Activated CD4-positive, alpha-beta memory T cell treated with anti-CD3 and anti-CD28 coated beads, Interleukin-2, amount 10 ng/mL, durations not matched to agents 7 days and 5 days (primary cell): Measurements from ENCODE around the gene PLEKHA8. TPM values are rescaled to one million over a fixed set of nuclear protein-coding genes. Genes with fewer than 3 reads are reported as not detected.
A peak's percentile ranks its signal among the peaks of the same experiment; 100 is the strongest.
"Not testable (repeated sequence)": the region's sequence is repeated elsewhere in the genome, so short reads cannot be mapped to it uniquely, and the experiment has no call there.

ENCODE experiments used
- CTCF ChIA-PET: fragments of 350-600 bp; sonication (Branson Sonifier 250); formaldehyde crosslinking; loops from one replicate; lab custom pipeline; 2021; ENCODE audit warnings: antibody characterized with exemption, inconsistent platforms; lab: Charles Lee
- POLR2A ChIA-PET: fragments of 350-600 bp; sonication (Branson Sonifier 250); formaldehyde crosslinking; loops from one replicate; lab custom pipeline; 2021; ENCODE audit warnings: antibody characterized with exemption; lab: Charles Lee
- DNase-seq: peaks from one replicate; pipeline ENCODE4 v3.0.0-alpha.2; 2020
- H3K27ac Mint-ChIP-seq: one replicate; pipeline ENCODE4 v1.8.0; 2021; ENCODE audit warnings: mild to moderate bottlenecking, mixed read lengths
- H3K27me3 Mint-ChIP-seq: one replicate; pipeline ENCODE4 v1.8.0; 2021; ENCODE audit warnings: mixed read lengths
- H3K36me3 Mint-ChIP-seq: one replicate; pipeline ENCODE4 v1.8.0; 2021; ENCODE audit warnings: low read depth, mixed read lengths
- H3K4me1 Mint-ChIP-seq: one replicate; pipeline ENCODE4 v1.8.0; 2021; ENCODE audit warnings: mixed read lengths
- H3K4me3 Mint-ChIP-seq: one replicate; pipeline ENCODE4 v1.8.0; 2021; ENCODE audit warnings: mild to moderate bottlenecking, mixed read lengths
- H3K9me3 Mint-ChIP-seq: one replicate; pipeline ENCODE4 v1.8.0; 2021; ENCODE audit warnings: mixed read lengths
- total RNA-seq, 2 experiments: library from RNA; stranded (reverse); gene quantifications; one replicate each; pipeline ENCODE4 v1.2.3, GENCODE V29; 2021

PLEKHA8 gene
- total RNA-seq, 2 experiments from 2014 or later: 10.3 to 10.7 TPM

- DNase-seq: no peak
- H3K9me3 Mint-ChIP-seq: no peaks in the 10 kb centered on the region
- H3K27ac Mint-ChIP-seq: no peak overlapping the region
Measured at GRCh38 chr7:30048582-30048981, 20.4 kb downstream of the PLEKHA8 start.

GRCh38 chr7:30049173-30049572 lies 21.0 kb downstream of the PLEKHA8 start:
- Mint-ChIP-seq H3K9me3 (no peaks in the 10 kb centered on the region), H3K27ac (no peak overlapping the region), H3K4me1 (peaks cover 5% of the 10 kb centered on the region), H3K4me3 (no peak overlapping the region), H3K36me3 (peaks cover 19% of the 10 kb centered on the region), H3K27me3 (no peaks in the 10 kb centered on the region)
- no peak for DNase-seq
- ChIA-PET POLR2A (no interaction called here), CTCF (interaction anchor here (2.0 kb wide), 1 partner anchor 13 kb away, joined by 10 read pairs; no protein-coding TSS in a partner anchor)

More at GRCh38 chr7:30048582-30048981, 20.4 kb downstream of the PLEKHA8 start:
- Mint-ChIP-seq H3K27me3 (no peaks in the 10 kb centered on the region), H3K36me3 (peaks cover 19% of the 10 kb centered on the region), H3K4me3 (no peak overlapping the region), H3K4me1 (peaks cover 5% of the 10 kb centered on the region)
- POLR2A ChIA-PET: no interaction called here
- CTCF ChIA-PET: interaction anchor here (1.4 to 2.0 kb wide), 2 partner anchors 13 to 25 kb away, joined by 3 to 10 read pairs; no protein-coding TSS in a partner anchor

GRCh38 chr7:30053068-30053467 lies 24.9 kb downstream of the PLEKHA8 start:
- H3K36me3 Mint-ChIP-seq: peaks cover 8% of the 10 kb centered on the region
- H3K27me3 Mint-ChIP-seq: no peaks in the 10 kb centered on the region
- H3K4me3 Mint-ChIP-seq: no peak overlapping the region
- CTCF ChIA-PET: no interaction called here
- no peak for DNase-seq
- POLR2A ChIA-PET: no interaction called here
- H3K9me3 Mint-ChIP-seq: no peaks in the 10 kb centered on the region
- peaks cover 5% of the 10 kb centered on the region for H3K4me1 Mint-ChIP-seq
- H3K27ac Mint-ChIP-seq: no peak overlapping the region

GRCh38 chr7:30057741-30058140 lies 29.5 kb downstream of the PLEKHA8 start:
- CTCF ChIA-PET: no interaction called here

GRCh38 chr7:30061786-30062185 lies 33.6 kb downstream of the PLEKHA8 start:
- H3K27ac Mint-ChIP-seq, H3K4me1 Mint-ChIP-seq, H3K27me3 Mint-ChIP-seq, H3K36me3 Mint-ChIP-seq, H3K9me3 Mint-ChIP-seq, H3K4me3 Mint-ChIP-seq: not testable (repeated sequence)
- POLR2A ChIA-PET: interaction anchor here (1.7 kb wide), 1 partner anchor 32 kb away, joined by 5 read pairs; no protein-coding TSS in a partner anchor
- CTCF ChIA-PET: interaction anchor here (0.7 to 3.7 kb wide), 29 partner anchors 8 to 502 kb away, joined by 3 to 24 read pairs (median 5); partner anchors contain the start of genes FKBP14 and PLEKHA8
- peak; percentile 43 for DNase-seq

More at GRCh38 chr7:30057741-30058140, 29.5 kb downstream of the PLEKHA8 start:
- no peak for DNase-seq
- H3K9me3 Mint-ChIP-seq: no peaks in the 10 kb centered on the region
- no peaks in the 10 kb centered on the region for H3K27me3 Mint-ChIP-seq
- POLR2A ChIA-PET: no interaction called here
- H3K4me1 Mint-ChIP-seq: peaks cover 4% of the 10 kb centered on the region
- no peak overlapping the region for H3K4me3 Mint-ChIP-seq
- no peak overlapping the region for H3K27ac Mint-ChIP-seq
- H3K36me3 Mint-ChIP-seq: peaks cover 7% of the 10 kb centered on the region

- ChIA-PET POLR2A (no interaction called here), CTCF (interaction anchor here (0.7 to 3.7 kb wide), 19 partner anchors 11 to 501 kb away, joined by 3 to 24 read pairs (median 6); partner anchors contain the start of genes FKBP14 and PLEKHA8)
- H3K27ac Mint-ChIP-seq: no peak overlapping the region
- no peak for DNase-seq
- no peaks in the 10 kb centered on the region for H3K9me3 Mint-ChIP-seq
- no peaks in the 10 kb centered on the region for H3K27me3 Mint-ChIP-seq
- peaks cover 3% of the 10 kb centered on the region for H3K36me3 Mint-ChIP-seq
- H3K4me1 Mint-ChIP-seq: peaks cover 4% of the 10 kb centered on the region
- H3K4me3 Mint-ChIP-seq: no peak overlapping the region
Measured at GRCh38 chr7:30062587-30062986, 34.4 kb downstream of the PLEKHA8 start.

GRCh38 chr7:30065746-30066145 lies 37.5 kb downstream of the PLEKHA8 start:
- POLR2A ChIA-PET: no interaction called here
- H3K36me3 Mint-ChIP-seq: no peaks in the 10 kb centered on the region
- no peak overlapping the region for H3K27ac Mint-ChIP-seq
- H3K27me3 Mint-ChIP-seq: no peaks in the 10 kb centered on the region
- peaks cover 4% of the 10 kb centered on the region for H3K4me1 Mint-ChIP-seq
- CTCF ChIA-PET: no interaction called here
- DNase-seq: no peak
- no peaks in the 10 kb centered on the region for H3K9me3 Mint-ChIP-seq
- H3K4me3 Mint-ChIP-seq: no peak overlapping the region

- no peak overlapping the region for H3K4me3 Mint-ChIP-seq
- no peaks in the 10 kb centered on the region for H3K27me3 Mint-ChIP-seq
- no peak for DNase-seq
- POLR2A ChIA-PET: no interaction called here
- peaks cover 2% of the 10 kb centered on the region for H3K36me3 Mint-ChIP-seq
- no peaks in the 10 kb centered on the region for H3K9me3 Mint-ChIP-seq
- CTCF ChIA-PET: no interaction called here
- peaks cover 2% of the 10 kb centered on the region for H3K4me1 Mint-ChIP-seq
- no peak overlapping the region for H3K27ac Mint-ChIP-seq
Measured at GRCh38 chr7:30066687-30067086, 38.5 kb downstream of the PLEKHA8 start.

- no peak for DNase-seq
- H3K36me3 Mint-ChIP-seq: peaks cover 2% of the 10 kb centered on the region
- CTCF ChIA-PET: no interaction called here
- POLR2A ChIA-PET: no interaction called here
- no peak overlapping the region for H3K4me3 Mint-ChIP-seq
- no peaks in the 10 kb centered on the region for H3K9me3 Mint-ChIP-seq
- H3K27ac Mint-ChIP-seq: no peak overlapping the region
- no peaks in the 10 kb centered on the region for H3K4me1 Mint-ChIP-seq
- H3K27me3 Mint-ChIP-seq: no peaks in the 10 kb centered on the region
Measured at GRCh38 chr7:30068117-30068516, 39.9 kb downstream of the PLEKHA8 start.

- CTCF ChIA-PET: interaction anchor here (1.5 kb wide), 1 partner anchor 8 kb away, joined by 5 read pairs; no protein-coding TSS in a partner anchor
- no peak overlapping the region for H3K27ac Mint-ChIP-seq
- no peaks in the 10 kb centered on the region for H3K9me3 Mint-ChIP-seq
- peaks cover 2% of the 10 kb centered on the region for H3K36me3 Mint-ChIP-seq
- H3K4me3 Mint-ChIP-seq: no peak overlapping the region
- no peak for DNase-seq
- H3K4me1 Mint-ChIP-seq: no peaks in the 10 kb centered on the region
- H3K27me3 Mint-ChIP-seq: no peaks in the 10 kb centered on the region
- POLR2A ChIA-PET: no interaction called here
Measured at GRCh38 chr7:30069096-30069867, 41.1 kb downstream of the PLEKHA8 start.

GRCh38 chr7:30070052-30070451 lies 41.8 kb downstream of the PLEKHA8 start:
- CTCF ChIA-PET: interaction anchor here (1.5 kb wide), 1 partner anchor 9 kb away, joined by 5 read pairs; no protein-coding TSS in a partner anchor
- no peak overlapping the region for H3K27ac Mint-ChIP-seq
- H3K27me3 Mint-ChIP-seq: no peaks in the 10 kb centered on the region

GRCh38 chr7:30072735-30073134 lies 44.5 kb downstream of the PLEKHA8 start:
- H3K27me3 Mint-ChIP-seq: no peaks in the 10 kb centered on the region
- no peaks in the 10 kb centered on the region for H3K9me3 Mint-ChIP-seq
- DNase-seq: no peak
- no peaks in the 10 kb centered on the region for H3K4me1 Mint-ChIP-seq
- no peak overlapping the region for H3K27ac Mint-ChIP-seq
- no peak overlapping the region for H3K4me3 Mint-ChIP-seq
- POLR2A ChIA-PET: interaction anchor here (1.3 kb wide), 1 partner anchor 44 kb away, joined by 3 read pairs; no protein-coding TSS in a partner anchor
- peaks cover 2% of the 10 kb centered on the region for H3K36me3 Mint-ChIP-seq
- CTCF ChIA-PET: interaction anchor here (0.7 to 2.7 kb wide), 4 partner anchors 8 to 529 kb away, joined by 3 to 18 read pairs (median 3); no protein-coding TSS in a partner anchor

More at GRCh38 chr7:30070052-30070451, 41.8 kb downstream of the PLEKHA8 start:
- Mint-ChIP-seq H3K9me3 (no peaks in the 10 kb centered on the region), H3K36me3 (peaks cover 2% of the 10 kb centered on the region), H3K4me1 (no peaks in the 10 kb centered on the region), H3K4me3 (no peak overlapping the region)
- DNase-seq: no peak
- POLR2A ChIA-PET: no interaction called here

GRCh38 chr7:30074422-30075030 lies 46.3 kb downstream of the PLEKHA8 start:
- H3K9me3 Mint-ChIP-seq: no peaks in the 10 kb centered on the region
- DNase-seq: no peak
- H3K27me3 Mint-ChIP-seq: no peaks in the 10 kb centered on the region
- no peak overlapping the region for H3K27ac Mint-ChIP-seq
- no peaks in the 10 kb centered on the region for H3K4me1 Mint-ChIP-seq
- CTCF ChIA-PET: interaction anchor here (0.6 to 2.7 kb wide), 9 partner anchors 10 to 489 kb away, joined by 3 to 18 read pairs (median 5); no protein-coding TSS in a partner anchor
- no peak overlapping the region for H3K4me3 Mint-ChIP-seq
- peaks cover 2% of the 10 kb centered on the region for H3K36me3 Mint-ChIP-seq
- POLR2A ChIA-PET: interaction anchor here (0.7 kb wide), 1 partner anchor 882 kb away, joined by 3 read pairs; no protein-coding TSS in a partner anchor
